Testis (tissue), 2 donors: ENCODE measurements around the gene PDGFRB.

Experiments
- CTCF ChIP-seq, 3 experiments: fragments of 450-650 bp in 2 of 3; fragments of 200-600 bp in 1 of 3; sonication (generic) in 1 of 3; IDR thresholded peaks; one replicate each; pipeline ENCODE4 v1.5.1; 2016 to 2019; ENCODE audit warnings: antibody characterized with exemption in 3 of 3, mild to moderate bottlenecking in 2 of 3, moderate library complexity in 1 of 3
- POLR2A ChIP-seq: fragments of 450-650 bp; IDR thresholded peaks from one replicate; pipeline ENCODE4 v1.6.1; 2017; ENCODE audit warnings: antibody characterized with exemption, mild to moderate bottlenecking, moderate library complexity

- no peak for TF ChIP-seq POLR2A
- TF ChIP-seq CTCF (IDR thresholded peaks at IDR 0.05): no peak
These were observed 37.0 kb downstream of the PDGFRB start for GRCh38 chr5:150118561-150119229.
